A204.1 (cell line): ENCODE results near the gene TMEM130.
"Not testable (repeated sequence)": the region's sequence is repeated elsewhere in the genome, so short reads cannot be mapped to it uniquely, and the experiment has no call there.

Source experiments
- FAIRE-seq: peaks from 2 replicates; lab custom pipeline; 2012; peaks lifted over from hg19 to GRCh38; lab: Jason Lieb, UNC

TMEM130 gene

DNA sequence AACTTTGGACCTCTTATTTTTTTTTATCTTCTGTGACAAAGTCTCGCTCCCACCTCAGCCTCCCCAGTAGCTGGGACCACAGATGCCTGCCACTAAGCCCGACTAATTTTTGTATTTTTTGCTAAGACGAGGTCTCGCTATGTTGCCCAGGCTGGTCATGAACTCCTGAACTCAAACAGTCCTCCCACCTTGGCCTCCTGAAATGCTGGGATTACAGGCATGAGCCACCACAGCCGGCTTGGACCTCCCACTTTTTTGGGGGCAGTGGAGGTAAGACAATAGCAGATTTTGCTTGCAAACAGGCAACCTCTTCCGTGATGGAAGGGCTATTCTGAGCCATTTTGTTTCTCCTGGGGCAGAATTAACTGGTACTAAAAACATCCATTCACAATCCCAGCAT, 7.3 kb upstream of the TMEM130 start:
- FAIRE-seq: no peak

DNA sequence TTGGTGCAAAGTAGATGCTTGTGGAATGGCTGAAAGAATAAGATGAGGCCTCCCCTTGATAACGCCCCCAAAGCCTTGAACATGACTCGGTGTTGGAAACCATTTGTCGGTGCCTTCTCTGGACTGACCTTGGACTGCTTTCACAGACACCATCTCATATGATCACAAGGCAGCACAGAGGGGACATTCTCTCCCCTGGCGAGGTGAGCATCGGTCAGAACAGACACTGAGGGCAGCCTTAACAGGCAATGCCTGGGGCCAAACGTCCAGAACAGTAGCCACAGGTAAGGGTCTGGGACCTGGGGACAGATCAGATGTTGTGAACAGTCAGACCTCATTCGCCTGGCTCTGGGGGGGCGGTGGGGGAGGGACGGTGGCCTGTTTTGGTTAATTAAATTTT, 5.7 kb upstream of the TMEM130 start:
- FAIRE-seq: no peak

GRCh38 chr7:98874942-98875341, 5.1 kb upstream of the TMEM130 start:
- FAIRE-seq: no peak

GRCh38 chr7:98873610-98874009, 3.8 kb upstream of the TMEM130 start:
- FAIRE-seq: not testable (repeated sequence)

DNA sequence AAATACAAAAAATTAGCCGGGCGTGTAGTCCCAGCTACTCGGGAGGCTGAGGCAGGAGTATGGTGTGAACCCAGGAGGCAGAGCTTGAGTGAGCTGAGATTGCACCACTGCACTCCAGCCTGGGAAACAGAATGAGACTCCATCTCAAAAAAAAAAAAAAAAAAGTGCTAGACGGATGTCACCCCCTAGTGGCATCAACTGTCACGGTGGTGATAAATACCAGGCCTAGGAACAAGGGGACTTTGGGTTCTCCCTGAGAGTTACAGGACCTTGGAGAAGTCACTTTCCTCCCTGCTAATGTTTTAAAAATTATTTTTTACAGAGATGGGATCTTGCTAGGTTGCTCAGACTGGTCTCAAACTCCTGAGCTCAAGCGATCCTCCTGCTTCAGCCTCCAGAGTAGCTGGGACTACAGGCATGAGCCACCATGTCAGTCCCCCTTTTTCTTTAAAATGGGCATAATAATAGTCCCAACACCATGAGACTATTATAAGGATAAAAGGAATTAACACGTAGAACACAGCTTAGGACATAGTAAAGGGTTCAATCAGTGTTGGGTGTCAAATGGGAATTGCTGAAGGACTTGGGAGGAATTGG, 2.6 kb upstream of the TMEM130 start:
- FAIRE-seq: no peak

GRCh38 chr7:98870807-98871491, 1.1 kb upstream of the TMEM130 start:
- FAIRE-seq: no peak

GRCh38 chr7:98870121-98870651, 372 bp upstream of the TMEM130 start:
- no peak for FAIRE-seq

- FAIRE-seq: no peak
These were observed 702 bp downstream of the TMEM130 start for GRCh38 chr7:98869027-98869596.

DNA sequence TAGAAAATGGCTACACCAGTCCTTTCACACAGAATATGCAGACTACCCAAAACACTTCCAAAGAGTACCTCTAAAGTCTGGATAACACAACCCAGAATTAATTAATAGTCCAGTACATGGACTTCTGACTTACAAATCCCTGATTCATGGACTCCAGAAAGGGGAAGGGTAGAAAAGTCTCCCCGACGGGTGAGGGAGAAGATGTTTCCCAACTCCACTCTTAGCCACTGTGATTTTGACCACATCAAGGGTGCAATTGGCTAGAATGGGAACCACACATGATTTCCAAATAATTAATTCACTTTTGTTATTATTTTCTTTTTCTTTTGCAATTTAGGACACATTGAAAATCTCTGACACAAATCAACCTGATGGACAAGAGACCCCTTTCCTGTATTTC, 1.4 kb downstream of the TMEM130 start:
- FAIRE-seq: no peak

DNA sequence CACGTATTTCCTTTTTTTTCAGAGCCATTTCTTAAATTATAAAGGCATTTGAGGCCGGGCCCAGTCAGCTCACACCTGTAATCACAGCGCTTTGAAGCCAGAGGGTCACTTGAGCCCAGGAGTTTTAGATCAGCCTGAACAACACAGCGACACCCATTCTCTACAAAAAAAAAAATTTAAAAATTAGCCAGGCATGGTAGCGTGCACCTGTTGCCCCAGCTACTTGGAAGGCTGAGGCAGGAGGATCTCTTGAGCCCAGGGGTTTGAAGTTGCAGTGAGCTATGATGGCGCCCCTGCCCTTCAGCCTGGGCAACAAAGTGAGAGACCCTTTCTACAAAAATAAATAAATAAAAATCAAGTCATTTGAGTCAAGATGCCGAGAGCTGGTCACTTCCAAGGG, 3.0 kb downstream of the TMEM130 start:
- no peak for FAIRE-seq

- no peak for FAIRE-seq
These were observed 3.5 kb downstream of the TMEM130 start for GRCh38 chr7:98866351-98866750.

GRCh38 chr7:98864731-98865453, 4.9 kb downstream of the TMEM130 start:
- FAIRE-seq: no peak

- FAIRE-seq: no peak
These were observed 6.2 kb downstream of the TMEM130 start for GRCh38 chr7:98863601-98864000.

GRCh38 chr7:98862716-98863420, 6.9 kb downstream of the TMEM130 start:
- FAIRE-seq: no peak

- no peak for FAIRE-seq
These were observed 7.6 kb downstream of the TMEM130 start for GRCh38 chr7:98862203-98862602.

DNA sequence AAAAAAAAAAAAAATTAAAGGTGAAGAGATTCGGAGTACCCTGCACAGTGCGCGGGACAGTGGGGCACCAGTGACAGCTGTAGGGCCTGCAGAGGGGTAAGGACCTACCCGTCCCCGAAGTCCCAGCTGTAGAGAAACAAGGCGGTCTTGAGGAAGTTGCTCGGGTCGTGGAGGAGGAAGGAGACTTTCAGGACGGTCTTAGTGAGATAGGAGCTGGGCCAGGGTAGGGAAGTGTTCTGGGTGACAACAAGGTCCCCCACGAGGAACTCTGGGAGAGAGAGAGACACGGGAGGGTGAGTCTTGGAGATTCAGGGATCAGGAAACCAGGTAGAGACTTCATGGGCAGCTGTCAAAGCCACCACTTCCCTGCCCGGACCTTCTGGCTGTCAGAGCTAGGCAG, 9.7 kb downstream of the TMEM130 start:
- FAIRE-seq: no peak

- no peak for FAIRE-seq
These were observed 14.0 kb downstream of the TMEM130 start for GRCh38 chr7:98855610-98856422.

GRCh38 chr7:98852826-98853225, 17.0 kb downstream of the TMEM130 start:
- no peak for FAIRE-seq

DNA sequence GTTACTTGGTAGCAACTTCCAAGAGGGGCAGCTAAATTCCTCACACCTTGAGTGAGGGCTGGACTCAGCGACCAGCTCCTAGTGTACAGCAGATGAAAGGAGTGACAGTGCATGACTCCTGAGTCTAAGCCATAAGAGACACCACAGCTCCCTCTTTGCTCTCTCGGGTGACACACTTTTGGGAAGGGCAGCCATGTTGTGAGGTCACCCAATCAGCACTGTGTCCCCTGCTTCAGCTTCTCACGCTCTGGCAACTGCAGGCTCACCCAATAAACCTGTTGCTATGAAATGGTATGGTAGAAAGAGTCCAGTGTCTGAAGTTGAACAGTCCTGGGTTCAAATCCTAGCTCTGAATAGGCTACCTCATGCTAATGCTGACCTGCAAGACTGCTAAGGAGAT, 20.9 kb downstream of the TMEM130 start:
- no peak for FAIRE-seq

- not testable (repeated sequence) for FAIRE-seq
These were observed 27.3 kb downstream of the TMEM130 start for GRCh38 chr7:98842552-98842951.

GRCh38 chr7:98841179-98841997, 28.4 kb downstream of the TMEM130 start:
- no peak for FAIRE-seq
